GM21737 (cell line): ENCODE results near the gene ALG2.
A peak's percentile ranks its signal among the peaks of the same experiment; 100 is the strongest.

Source experiments
- ATAC-seq: cut with Tn5 transposase; IDR thresholded peaks from one replicate; pipeline ENCODE4 v1.9.1; 2021; ENCODE audit warnings: mild to moderate bottlenecking, moderate library complexity; ENCODE audit not compliant: unreplicated experiment

Gene ALG2

GRCh38 chr9:99193466-99193821, 28.3 kb downstream of the ALG2 start:
- no peak for ATAC-seq

DNA sequence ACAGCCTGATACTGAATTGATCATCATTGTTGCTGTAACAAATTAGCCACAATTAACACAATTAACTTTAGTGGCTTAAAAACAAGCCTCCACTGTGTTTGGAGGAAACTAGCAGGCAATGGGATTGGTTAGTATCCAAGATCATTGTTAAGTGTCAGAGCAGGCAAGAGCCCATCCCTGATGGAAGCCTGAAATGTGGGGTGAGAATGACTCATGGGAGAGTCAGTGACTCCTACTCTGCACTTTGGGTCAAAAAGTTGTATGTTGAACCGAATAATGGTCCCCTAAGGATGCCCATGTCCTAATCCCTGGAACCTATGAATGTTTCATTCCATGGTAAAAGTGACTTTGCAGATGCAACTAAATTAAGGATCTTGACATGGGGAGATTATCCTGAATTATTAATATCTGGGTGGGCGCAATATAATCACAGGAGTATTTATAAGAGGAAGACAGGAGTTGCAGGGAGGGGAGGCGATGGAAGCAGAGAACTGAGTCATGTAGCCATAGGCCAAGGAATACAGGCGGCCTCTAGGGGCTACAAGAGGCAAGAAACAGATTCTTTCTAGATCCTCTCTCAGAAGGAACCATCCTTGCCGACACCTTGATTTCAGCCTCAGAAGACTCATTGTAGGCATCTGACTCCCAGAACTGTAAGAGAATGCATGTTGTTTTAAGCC, 28.8 kb downstream of the ALG2 start:
- ATAC-seq: no peak

DNA sequence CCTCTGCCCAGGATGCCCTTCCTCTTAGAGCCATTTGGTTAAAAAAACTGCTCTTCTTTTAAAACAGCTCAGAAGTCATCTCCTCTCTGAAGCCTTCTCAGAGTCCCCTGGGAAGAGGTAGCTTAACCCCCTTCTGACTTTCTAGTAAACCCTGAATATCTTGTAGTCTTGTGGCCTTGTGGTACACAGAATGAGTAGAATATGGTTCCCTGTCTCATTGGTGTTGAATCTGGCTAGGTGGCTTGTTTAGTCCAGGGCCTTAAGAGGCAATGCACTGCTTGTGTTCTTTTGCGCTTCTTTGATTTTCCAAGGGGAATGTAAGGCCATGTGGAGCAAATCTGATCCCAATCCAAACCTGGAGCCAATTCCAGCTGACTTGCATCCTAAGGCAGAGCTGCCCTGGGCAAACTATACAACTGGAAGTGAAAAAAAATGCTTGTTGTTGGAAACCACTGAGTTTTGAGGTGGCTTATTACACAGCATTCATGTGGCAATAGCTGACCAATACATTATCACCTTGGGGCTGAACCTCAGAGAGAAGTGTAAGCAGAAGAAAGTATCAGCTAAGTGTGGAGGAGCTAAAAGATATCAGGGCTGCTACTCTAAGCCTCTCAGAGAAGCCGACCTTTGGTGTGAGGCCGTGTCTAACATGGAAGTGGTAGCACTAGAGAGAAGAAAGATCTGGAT, 31.0 kb downstream of the ALG2 start:
- ATAC-seq: no peak

DNA sequence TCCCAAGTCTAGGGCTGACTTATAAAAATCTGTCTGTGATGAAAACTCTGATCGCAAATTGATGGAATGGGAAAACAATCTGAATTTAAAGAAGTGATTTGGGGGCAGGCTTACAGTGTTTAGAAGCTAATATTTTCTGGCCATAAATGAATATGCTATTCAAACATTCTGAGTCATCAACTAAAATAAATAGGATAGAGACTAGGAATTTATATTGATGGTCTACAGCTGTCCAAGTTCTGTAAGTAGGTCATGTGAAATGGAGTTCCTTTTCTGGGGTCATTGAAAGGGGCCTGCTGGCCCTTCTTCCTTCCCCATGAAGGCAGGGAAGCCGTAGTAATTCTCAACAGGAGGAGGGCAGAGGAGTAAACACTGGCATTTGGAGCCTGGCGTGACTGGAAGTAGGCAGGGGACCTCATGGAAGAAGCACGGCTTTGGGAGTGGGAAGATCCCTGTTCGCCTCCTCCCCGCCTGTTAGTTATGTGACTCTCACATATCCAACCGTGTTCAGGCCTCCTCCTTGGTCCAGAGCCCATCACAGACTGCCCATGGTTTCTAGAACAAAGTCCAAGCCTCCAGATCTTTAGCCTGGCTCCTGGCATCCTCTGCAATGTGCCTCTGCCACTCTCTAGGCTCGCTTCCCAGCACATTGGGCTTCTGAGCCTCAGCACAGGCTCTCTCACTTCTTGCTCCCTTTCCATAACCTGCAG, 31.7 kb downstream of the ALG2 start:
- no peak for ATAC-seq

GRCh38 chr9:99189186-99189585, 32.6 kb downstream of the ALG2 start:
- ATAC-seq: no peak

DNA sequence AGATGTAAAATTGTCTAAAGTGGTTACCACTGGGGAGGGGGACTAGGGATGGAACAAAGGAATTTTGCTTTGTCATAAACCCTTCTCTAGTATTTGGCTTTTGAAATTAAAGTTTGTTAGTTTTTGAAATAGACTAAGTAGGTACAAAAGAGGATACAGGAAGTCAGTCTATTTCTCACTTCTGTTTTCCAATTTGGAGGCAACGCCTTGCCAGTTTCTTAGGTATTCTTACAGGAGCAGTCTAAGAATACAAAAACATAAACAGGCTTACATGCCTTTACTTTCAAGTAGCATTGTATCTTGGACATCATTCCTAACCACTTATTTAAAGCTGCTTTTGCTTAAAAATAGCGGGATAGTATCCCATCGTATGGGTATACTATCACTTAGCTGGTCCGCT, 34.4 kb downstream of the ALG2 start:
- no peak for ATAC-seq

DNA sequence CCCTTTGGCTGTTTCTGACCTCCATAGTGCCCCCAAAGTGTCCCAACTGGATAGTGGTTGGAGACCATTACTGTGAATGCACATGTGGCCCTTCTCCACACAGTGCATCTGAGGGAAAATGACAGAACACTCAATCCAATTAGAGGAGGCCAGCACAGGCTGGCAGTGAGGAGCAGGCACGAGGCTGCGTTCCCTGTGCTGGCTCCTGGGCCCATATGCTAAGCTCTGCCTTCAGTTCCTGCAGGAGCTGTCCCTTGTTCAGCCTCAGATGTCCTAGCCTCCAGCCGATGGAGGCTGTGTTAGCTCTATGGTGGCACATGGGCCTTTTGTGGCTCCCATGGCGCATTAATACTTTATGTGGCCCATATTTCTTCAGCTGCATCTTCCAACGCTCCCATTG, 35.8 kb downstream of the ALG2 start:
- ATAC-seq: no peak

GRCh38 chr9:99185348-99185632, 36.5 kb downstream of the ALG2 start:
- ATAC-seq: no peak

DNA sequence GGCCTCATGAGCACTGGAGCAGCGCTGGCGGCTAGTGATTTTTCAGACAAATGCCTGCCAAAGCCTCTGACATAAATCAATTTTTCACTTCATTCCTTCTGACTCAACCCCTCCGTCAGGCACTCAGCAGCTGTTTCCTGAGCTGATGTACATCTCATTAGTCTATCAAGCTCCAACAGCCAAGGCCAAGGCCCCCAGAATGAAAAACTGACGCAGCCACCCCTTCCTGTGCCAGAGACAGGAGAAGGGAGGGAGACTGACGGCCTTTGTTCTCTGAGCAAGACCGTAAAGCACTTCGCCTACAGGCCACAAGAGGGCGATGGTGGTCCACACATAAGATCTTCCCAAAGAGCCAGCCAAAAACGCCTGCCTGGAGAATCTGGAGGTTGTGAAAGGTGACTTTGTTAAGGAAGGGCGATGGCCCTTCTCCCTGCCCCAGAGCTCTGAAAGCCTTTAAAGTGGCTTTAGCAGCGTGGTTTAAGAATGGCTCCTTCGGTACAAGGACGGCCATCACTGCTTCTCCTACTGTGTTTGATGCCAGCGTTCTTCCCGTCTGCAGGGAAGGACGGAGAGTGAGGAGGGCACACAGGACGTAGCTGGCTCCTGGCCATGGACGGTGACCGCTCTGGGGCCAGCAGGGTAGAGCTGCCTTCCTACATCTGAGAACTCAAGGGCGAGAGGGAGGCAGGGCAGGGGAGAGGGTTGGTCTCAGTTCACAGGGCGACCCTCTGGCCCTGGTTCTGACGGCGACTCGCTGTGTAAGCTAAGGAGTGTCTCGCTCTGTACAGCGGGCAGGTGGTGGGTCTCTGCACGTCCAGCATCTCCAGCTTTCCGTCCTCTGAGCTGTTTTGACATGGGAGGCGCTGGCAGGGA, 37.0 kb downstream of the ALG2 start:
- peak; percentile 54 for ATAC-seq

DNA sequence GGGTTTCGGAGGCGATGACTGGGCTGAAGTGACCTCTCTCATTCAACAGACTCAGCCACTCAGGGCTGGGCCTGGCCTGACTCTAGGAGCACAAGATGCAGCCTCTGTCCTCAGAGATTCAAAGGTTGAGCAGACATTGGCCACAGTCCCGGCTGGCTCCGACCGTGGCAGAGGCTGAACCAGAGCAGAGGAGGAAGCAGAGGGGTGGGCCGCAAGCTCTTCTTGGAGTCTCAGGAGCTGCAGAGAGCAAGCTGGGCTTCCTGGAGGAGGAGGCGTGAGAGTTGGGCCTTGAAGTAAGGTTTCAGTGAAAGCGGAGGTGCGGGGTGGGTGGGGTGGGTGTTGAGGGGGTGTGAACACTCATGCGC, 37.6 kb downstream of the ALG2 start:
- no peak for ATAC-seq

DNA sequence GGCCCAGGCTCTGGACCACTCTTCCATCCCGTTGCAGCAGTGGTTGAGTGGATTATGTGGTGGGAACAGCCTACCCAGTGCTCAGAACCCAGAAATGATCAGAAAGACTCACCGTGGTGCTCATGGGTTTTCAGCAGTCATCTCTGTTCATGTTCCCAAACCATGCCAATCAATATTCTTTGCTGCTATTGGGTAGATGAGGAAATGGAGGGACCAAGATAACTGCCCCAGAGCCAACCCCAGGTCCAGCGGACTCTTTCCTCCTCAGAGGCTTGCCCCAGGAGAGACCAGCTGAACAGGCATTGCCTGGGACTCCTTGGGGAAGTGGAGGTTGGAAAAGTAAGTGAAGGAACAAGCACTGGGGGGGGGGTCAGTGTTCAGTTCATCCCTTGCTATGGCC, 38.1 kb downstream of the ALG2 start:
- ATAC-seq: no peak

DNA sequence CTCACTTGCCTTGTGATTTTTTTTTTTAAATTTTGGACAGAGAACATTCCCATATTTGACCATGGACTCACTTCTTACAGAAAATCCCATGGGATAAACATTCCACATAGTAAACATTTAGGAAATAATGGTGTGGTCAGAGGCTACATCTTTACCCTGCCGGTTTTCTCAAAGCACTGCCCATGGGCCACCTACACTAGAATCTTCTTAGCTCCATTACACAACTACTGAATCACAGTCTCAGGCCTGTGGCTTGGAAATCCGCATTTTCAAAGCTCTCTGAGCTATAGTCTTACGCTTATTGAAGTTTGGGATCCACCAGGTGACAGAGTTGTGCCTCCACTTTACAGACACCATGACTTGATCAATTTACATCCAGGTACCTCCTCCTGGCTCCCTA, 39.4 kb downstream of the ALG2 start:
- ATAC-seq: no peak

GRCh38 chr9:99181621-99182020, 40.1 kb downstream of the ALG2 start:
- peak; percentile 45 for ATAC-seq

DNA sequence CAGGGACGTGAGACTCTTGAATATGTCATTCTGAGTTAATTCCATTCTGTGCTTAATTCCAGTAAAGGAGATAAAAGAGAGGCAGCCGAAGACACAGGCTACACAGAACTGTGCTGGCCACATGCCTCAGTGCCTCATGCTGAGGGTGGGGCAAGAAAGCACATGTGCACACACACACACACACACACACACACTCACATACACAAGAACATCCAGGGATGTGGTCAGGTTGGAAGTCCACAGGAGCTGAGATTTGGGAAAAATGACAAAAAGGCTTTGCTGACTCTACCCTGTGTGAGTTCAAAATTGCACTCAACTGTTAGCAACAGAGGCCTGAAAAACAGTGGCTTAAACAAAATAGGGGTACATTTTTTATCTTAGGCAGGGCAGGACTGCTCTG, 40.5 kb downstream of the ALG2 start:
- ATAC-seq: no peak

- no peak for ATAC-seq
Observed at GRCh38 chr9:99180662-99181061, 41.1 kb downstream of the ALG2 start.

DNA sequence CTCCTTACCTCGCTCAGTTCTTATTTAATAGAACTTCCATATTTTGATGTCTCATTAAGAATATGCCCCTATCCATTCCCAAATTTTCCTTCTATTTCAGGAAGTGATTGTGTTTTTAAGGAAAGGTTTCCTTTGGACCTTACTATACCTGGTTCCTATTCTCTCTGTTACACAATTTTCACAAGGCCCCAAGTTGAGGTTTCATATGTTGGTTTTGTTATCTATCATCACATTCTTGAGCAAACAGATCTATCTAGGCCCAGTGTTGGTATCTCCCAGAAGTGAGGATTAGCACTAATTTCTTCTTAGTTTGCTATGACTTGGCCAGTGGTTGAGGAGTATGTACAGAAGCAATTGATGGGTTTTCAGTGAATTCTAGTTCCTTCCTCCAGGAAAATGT, 41.5 kb downstream of the ALG2 start:
- ATAC-seq: no peak

- no peak for ATAC-seq
Observed at GRCh38 chr9:99178912-99179872, 42.5 kb downstream of the ALG2 start.

DNA sequence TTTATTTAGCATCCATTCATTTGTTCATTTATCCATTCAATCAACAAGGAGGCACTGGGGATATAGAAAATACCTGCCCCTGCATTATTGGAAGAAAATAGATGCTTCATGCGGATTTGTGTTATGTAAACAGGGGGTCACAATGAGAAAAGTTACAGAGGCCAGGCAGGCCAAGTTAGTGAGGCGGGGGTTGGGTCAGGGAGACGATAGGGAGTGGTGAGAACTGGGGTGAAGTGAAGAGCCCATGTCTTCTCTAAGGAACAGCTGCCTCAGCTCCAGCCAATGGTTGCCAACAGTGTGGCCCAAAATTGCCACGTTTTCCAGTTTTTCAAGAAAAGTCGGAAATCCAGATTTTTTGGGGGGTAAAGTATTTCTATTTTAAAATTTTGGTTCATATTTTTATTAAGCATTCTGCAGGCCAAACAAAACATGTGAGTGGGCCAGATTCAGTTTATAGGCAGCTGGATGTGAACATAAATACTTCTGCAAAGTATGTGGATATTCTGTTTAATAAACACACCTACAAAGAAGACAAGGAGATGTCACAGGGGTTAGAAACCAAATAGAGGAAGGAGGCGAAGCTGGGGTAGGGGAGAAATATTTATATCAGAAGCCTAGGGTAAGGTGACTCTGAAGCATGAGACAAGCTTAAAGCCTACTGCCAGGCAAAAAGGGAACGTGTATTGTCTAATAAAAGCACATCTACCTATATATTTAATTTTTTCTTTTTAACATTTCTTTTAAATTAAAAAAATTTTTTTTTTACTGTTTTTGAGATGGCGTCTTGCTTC, 44.0 kb downstream of the ALG2 start:
- no peak for ATAC-seq

DNA sequence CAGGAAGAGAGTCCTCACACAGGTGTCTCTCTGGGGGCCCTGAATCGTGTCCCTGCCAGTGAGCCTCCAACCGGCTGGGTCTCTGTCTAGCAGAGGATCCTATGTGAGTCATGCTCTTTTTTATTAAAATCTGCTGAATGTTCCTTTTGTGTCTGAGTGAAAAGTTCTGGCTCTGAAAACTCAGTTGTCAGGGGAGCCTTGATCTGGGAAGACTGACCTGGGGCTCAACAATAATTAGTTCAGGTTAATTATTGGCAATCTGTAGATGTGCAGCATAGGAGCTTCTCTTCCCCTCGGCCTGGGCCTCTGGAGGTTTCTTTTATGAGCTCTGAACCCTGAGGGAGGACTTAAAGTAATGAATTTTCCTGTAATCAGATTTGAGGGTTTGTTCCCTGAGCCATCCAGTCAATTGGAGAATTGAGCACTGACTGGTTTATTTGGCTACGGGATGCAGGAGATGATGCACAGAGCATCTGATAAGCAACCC, 45.2 kb downstream of the ALG2 start:
- no peak for ATAC-seq
